ENCODE data around the gene NEDD4L. TPM values are rescaled to one million over a fixed set of nuclear protein-coding genes. Genes with fewer than 3 reads are reported as not detected.

The NEDD4L gene
- polyA plus RNA-seq, 2 donors: 10.8 to 14.1 TPM

DNA sequence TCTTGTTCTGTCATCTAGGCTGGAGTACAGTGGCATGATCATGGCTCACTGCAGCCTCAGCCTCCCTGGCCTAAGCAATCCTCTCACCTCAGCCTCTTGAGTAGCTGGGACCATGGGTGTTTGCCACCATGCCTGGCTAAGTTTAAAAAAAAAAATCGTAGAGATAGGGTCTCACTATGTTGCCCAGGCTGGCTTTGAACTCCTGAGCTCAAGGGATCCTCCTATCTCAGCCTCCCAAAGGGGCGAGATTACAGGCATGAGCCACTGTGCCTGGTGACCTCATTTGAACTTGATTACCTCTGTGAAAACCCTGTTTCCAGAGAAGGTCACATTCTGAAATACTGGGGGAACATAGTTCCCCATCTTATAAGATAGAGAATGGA lies 190.3 kb downstream of the NEDD4L start:
- 77 to 81% methylated on average over 2 of the region's 2 CpGs for WGBS, 2 donors
- H3K4me3 ChIP-seq (ENCODE audit: low read depth in 1 of 2, low read length in 2 of 2): no peak overlapping the region
- H3K36me3 ChIP-seq (ENCODE audit: control insufficient read depth in 2 of 2, insufficient read depth in 2 of 2, low read length in 1 of 2): no peaks in the 10 kb centered on the region
- H3K9me3 ChIP-seq (ENCODE audit: control insufficient read depth in 2 of 2, insufficient read depth in 1 of 2, low read depth in 1 of 2, low read length in 1 of 2): no peaks in the 10 kb centered on the region
- no peak overlapping the region for H3K27ac ChIP-seq (ENCODE audit: low read depth in 2 of 2, low read length in 1 of 2)
- H3K4me1 ChIP-seq (ENCODE audit: control insufficient read depth in 2 of 2, insufficient read depth in 2 of 2, low read length in 1 of 2): peaks cover 0 to 2% of the 10 kb centered on the region in 2 donors
- H3K27me3 ChIP-seq (ENCODE audit: control insufficient read depth in 1 of 2, insufficient read depth in 2 of 2, low read length in 2 of 2): no peaks in the 10 kb centered on the region

- Histone ChIP-seq H3K4me1 (ENCODE audit: control insufficient read depth in 2 of 2, insufficient read depth in 2 of 2, low read length in 1 of 2) (peaks cover 0 to 2% of the 10 kb centered on the region in 2 donors), H3K36me3 (ENCODE audit: control insufficient read depth in 2 of 2, insufficient read depth in 2 of 2, low read length in 1 of 2) (no peaks in the 10 kb centered on the region), H3K27me3 (ENCODE audit: control insufficient read depth in 1 of 2, insufficient read depth in 2 of 2, low read length in 2 of 2) (no peaks in the 10 kb centered on the region), H3K9me3 (ENCODE audit: control insufficient read depth in 2 of 2, insufficient read depth in 1 of 2, low read depth in 1 of 2, low read length in 1 of 2) (no peaks in the 10 kb centered on the region), H3K4me3 (ENCODE audit: low read depth in 1 of 2, low read length in 2 of 2) (no peak overlapping the region), H3K27ac (ENCODE audit: low read depth in 2 of 2, low read length in 1 of 2) (no peak overlapping the region)
- WGBS, 2 donors: 44 to 54% methylated on average over 9 of the region's 9 CpGs
Measured at GRCh38 chr18:58235001-58235436, 191.0 kb downstream of the NEDD4L start.

GRCh38 chr18:58239879-58240278 lies 195.9 kb downstream of the NEDD4L start:
- Histone ChIP-seq H3K4me1 (ENCODE audit: control insufficient read depth in 2 of 2, insufficient read depth in 2 of 2, low read length in 1 of 2) (no peaks in the 10 kb centered on the region), H3K27me3 (ENCODE audit: control insufficient read depth in 1 of 2, insufficient read depth in 2 of 2, low read length in 2 of 2) (no peaks in the 10 kb centered on the region), H3K27ac (ENCODE audit: low read depth in 2 of 2, low read length in 1 of 2) (no peak overlapping the region), H3K4me3 (ENCODE audit: low read depth in 1 of 2, low read length in 2 of 2) (no peak overlapping the region), H3K36me3 (ENCODE audit: control insufficient read depth in 2 of 2, insufficient read depth in 2 of 2, low read length in 1 of 2) (no peaks in the 10 kb centered on the region), H3K9me3 (ENCODE audit: control insufficient read depth in 2 of 2, insufficient read depth in 1 of 2, low read depth in 1 of 2, low read length in 1 of 2) (no peaks in the 10 kb centered on the region)
- WGBS, 2 donors: 39 to 53% methylated on average over 1 of the region's 1 CpG

- 82 to 91% methylated on average over 6 of the region's 6 CpGs for WGBS, 2 donors
- Histone ChIP-seq H3K4me3 (ENCODE audit: low read depth in 1 of 2, low read length in 2 of 2) (no peak overlapping the region), H3K9me3 (ENCODE audit: control insufficient read depth in 2 of 2, insufficient read depth in 1 of 2, low read depth in 1 of 2, low read length in 1 of 2) (no peaks in the 10 kb centered on the region), H3K27me3 (ENCODE audit: control insufficient read depth in 1 of 2, insufficient read depth in 2 of 2, low read length in 2 of 2) (no peaks in the 10 kb centered on the region), H3K4me1 (ENCODE audit: control insufficient read depth in 2 of 2, insufficient read depth in 2 of 2, low read length in 1 of 2) (no peaks in the 10 kb centered on the region), H3K27ac (ENCODE audit: low read depth in 2 of 2, low read length in 1 of 2) (no peak overlapping the region), H3K36me3 (ENCODE audit: control insufficient read depth in 2 of 2, insufficient read depth in 2 of 2, low read length in 1 of 2) (no peaks in the 10 kb centered on the region)
Measured at GRCh38 chr18:58241026-58241679, 197.1 kb downstream of the NEDD4L start.

DNA sequence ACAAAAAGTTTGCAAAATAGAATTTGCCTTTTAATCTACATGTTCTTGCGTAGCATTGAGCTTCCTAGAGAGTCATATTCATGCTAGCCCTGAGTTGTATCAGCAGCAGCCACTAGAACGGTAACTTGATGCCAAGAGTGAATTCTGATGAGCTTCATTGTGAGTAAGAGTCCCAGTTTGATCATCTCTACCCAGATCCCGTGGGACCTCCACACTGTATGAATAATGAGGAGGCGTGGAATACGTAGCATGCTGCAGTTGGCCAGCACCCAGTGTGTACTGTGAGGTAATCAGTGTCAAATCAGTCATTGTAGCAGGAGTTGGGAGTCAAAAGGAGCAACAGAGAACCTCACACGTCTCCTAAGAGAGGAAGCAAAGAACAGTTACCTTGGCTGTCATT lies 197.9 kb downstream of the NEDD4L start:
- H3K9me3 ChIP-seq (ENCODE audit: control insufficient read depth in 2 of 2, insufficient read depth in 1 of 2, low read depth in 1 of 2, low read length in 1 of 2): no peaks in the 10 kb centered on the region
- no peaks in the 10 kb centered on the region for H3K4me1 ChIP-seq (ENCODE audit: control insufficient read depth in 2 of 2, insufficient read depth in 2 of 2, low read length in 1 of 2)
- no peaks in the 10 kb centered on the region for H3K36me3 ChIP-seq (ENCODE audit: control insufficient read depth in 2 of 2, insufficient read depth in 2 of 2, low read length in 1 of 2)
- H3K27me3 ChIP-seq (ENCODE audit: control insufficient read depth in 1 of 2, insufficient read depth in 2 of 2, low read length in 2 of 2): no peaks in the 10 kb centered on the region
- no peak overlapping the region for H3K4me3 ChIP-seq (ENCODE audit: low read depth in 1 of 2, low read length in 2 of 2)
- WGBS, 2 donors: 52 to 56% methylated on average over 6 of the region's 6 CpGs
- no peak overlapping the region for H3K27ac ChIP-seq (ENCODE audit: low read depth in 2 of 2, low read length in 1 of 2)

GRCh38 chr18:58242435-58242834 lies 198.4 kb downstream of the NEDD4L start:
- H3K27ac ChIP-seq (ENCODE audit: low read depth in 2 of 2, low read length in 1 of 2): no peak overlapping the region
- WGBS, 2 donors: 90 to 95% methylated on average over 12 of the region's 12 CpGs
- no peaks in the 10 kb centered on the region for H3K36me3 ChIP-seq (ENCODE audit: control insufficient read depth in 2 of 2, insufficient read depth in 2 of 2, low read length in 1 of 2)
- no peaks in the 10 kb centered on the region for H3K27me3 ChIP-seq (ENCODE audit: control insufficient read depth in 1 of 2, insufficient read depth in 2 of 2, low read length in 2 of 2)
- H3K9me3 ChIP-seq (ENCODE audit: control insufficient read depth in 2 of 2, insufficient read depth in 1 of 2, low read depth in 1 of 2, low read length in 1 of 2): no peaks in the 10 kb centered on the region
- peaks cover 3% of the 10 kb centered on the region in 2 donors for H3K4me1 ChIP-seq (ENCODE audit: control insufficient read depth in 2 of 2, insufficient read depth in 2 of 2, low read length in 1 of 2)
- no peak overlapping the region for H3K4me3 ChIP-seq (ENCODE audit: low read depth in 1 of 2, low read length in 2 of 2)

- peaks cover 3 to 4% of the 10 kb centered on the region in 2 donors for H3K4me1 ChIP-seq (ENCODE audit: control insufficient read depth in 2 of 2, insufficient read depth in 2 of 2, low read length in 1 of 2)
- 73 to 89% methylated on average over 5 of the region's 5 CpGs for WGBS, 2 donors
Measured at GRCh38 chr18:58242968-58243367, 198.9 kb downstream of the NEDD4L start.

GRCh38 chr18:58243401-58243800 lies 199.4 kb downstream of the NEDD4L start:
- Histone ChIP-seq H3K4me3 (ENCODE audit: low read depth in 1 of 2, low read length in 2 of 2) (no peak overlapping the region), H3K9me3 (ENCODE audit: control insufficient read depth in 2 of 2, insufficient read depth in 1 of 2, low read depth in 1 of 2, low read length in 1 of 2) (no peaks in the 10 kb centered on the region), H3K36me3 (ENCODE audit: control insufficient read depth in 2 of 2, insufficient read depth in 2 of 2, low read length in 1 of 2) (no peaks in the 10 kb centered on the region), H3K4me1 (ENCODE audit: control insufficient read depth in 2 of 2, insufficient read depth in 2 of 2, low read length in 1 of 2) (peaks cover 3 to 4% of the 10 kb centered on the region in 2 donors), H3K27me3 (ENCODE audit: control insufficient read depth in 1 of 2, insufficient read depth in 2 of 2, low read length in 2 of 2) (no peaks in the 10 kb centered on the region), H3K27ac (ENCODE audit: low read depth in 2 of 2, low read length in 1 of 2) (peak overlapping the region in 1 of 2 donors; percentile 3)
- 90 to 93% methylated on average over 5 of the region's 5 CpGs for WGBS, 2 donors

More at GRCh38 chr18:58242968-58243367, 198.9 kb downstream of the NEDD4L start:
- no peak overlapping the region for H3K27ac ChIP-seq (ENCODE audit: low read depth in 2 of 2, low read length in 1 of 2)
- no peak overlapping the region for H3K4me3 ChIP-seq (ENCODE audit: low read depth in 1 of 2, low read length in 2 of 2)
- H3K9me3 ChIP-seq (ENCODE audit: control insufficient read depth in 2 of 2, insufficient read depth in 1 of 2, low read depth in 1 of 2, low read length in 1 of 2): no peaks in the 10 kb centered on the region
- no peaks in the 10 kb centered on the region for H3K27me3 ChIP-seq (ENCODE audit: control insufficient read depth in 1 of 2, insufficient read depth in 2 of 2, low read length in 2 of 2)
- no peaks in the 10 kb centered on the region for H3K36me3 ChIP-seq (ENCODE audit: control insufficient read depth in 2 of 2, insufficient read depth in 2 of 2, low read length in 1 of 2)

- Histone ChIP-seq H3K4me3 (ENCODE audit: low read depth in 1 of 2, low read length in 2 of 2) (peak overlapping the region; percentile 8 to 42), H3K36me3 (ENCODE audit: control insufficient read depth in 2 of 2, insufficient read depth in 2 of 2, low read length in 1 of 2) (no peaks in the 10 kb centered on the region), H3K27ac (ENCODE audit: low read depth in 2 of 2, low read length in 1 of 2) (peak overlapping the region; percentile 18 to 69), H3K4me1 (ENCODE audit: control insufficient read depth in 2 of 2, insufficient read depth in 2 of 2, low read length in 1 of 2) (peaks cover 3 to 4% of the 10 kb centered on the region in 2 donors), H3K27me3 (ENCODE audit: control insufficient read depth in 1 of 2, insufficient read depth in 2 of 2, low read length in 2 of 2) (no peaks in the 10 kb centered on the region), H3K9me3 (ENCODE audit: control insufficient read depth in 2 of 2, insufficient read depth in 1 of 2, low read depth in 1 of 2, low read length in 1 of 2) (no peaks in the 10 kb centered on the region)
- WGBS, 2 donors: 23 to 45% methylated on average over 20 of the region's 20 CpGs
Measured at GRCh38 chr18:58247363-58247834, 203.4 kb downstream of the NEDD4L start.

GRCh38 chr18:58249712-58250111 lies 205.7 kb downstream of the NEDD4L start:
- Histone ChIP-seq H3K27ac (ENCODE audit: low read depth in 2 of 2, low read length in 1 of 2) (no peak overlapping the region), H3K36me3 (ENCODE audit: control insufficient read depth in 2 of 2, insufficient read depth in 2 of 2, low read length in 1 of 2) (no peaks in the 10 kb centered on the region), H3K4me3 (ENCODE audit: low read depth in 1 of 2, low read length in 2 of 2) (no peak overlapping the region), H3K4me1 (ENCODE audit: control insufficient read depth in 2 of 2, insufficient read depth in 2 of 2, low read length in 1 of 2) (peaks cover 3 to 4% of the 10 kb centered on the region in 2 donors), H3K27me3 (ENCODE audit: control insufficient read depth in 1 of 2, insufficient read depth in 2 of 2, low read length in 2 of 2) (no peaks in the 10 kb centered on the region), H3K9me3 (ENCODE audit: control insufficient read depth in 2 of 2, insufficient read depth in 1 of 2, low read depth in 1 of 2, low read length in 1 of 2) (no peaks in the 10 kb centered on the region)
- WGBS, 2 donors: 80 to 95% methylated on average over 1 of the region's 1 CpG

All from esophagus (tissue), 2 donors.